ENCODE results near the gene AADACL2. TPM values are rescaled to one million over a fixed set of nuclear protein-coding genes. Genes with fewer than 3 reads are reported as not detected.

Gene AADACL2
- polyA plus RNA-seq, 2 of the 4 experiments (the other 2 are of a cell fraction) = not detected

- 88% methylated on average over 2 of the region's 2 CpGs for WGBS (ENCODE audit: missing lambda C conversion rate)
- no peak for DNase-seq (ENCODE audit: low read depth in 1 of 2, low spot score in 1 of 2)
- Histone ChIP-seq H3K4me3 (no peak overlapping the region), H3K9me3 (no peaks in the 10 kb centered on the region), H3K4me1 (peaks cover 42% of the 10 kb centered on the region), H3K27ac (no peak overlapping the region), H3K4me2 (no peak overlapping the region)
- CTCF ChIA-PET = no interaction called here
- ATAC-seq = no peak
- TF ChIP-seq ATOH8 (CRISPR knock-in tag; IDR thresholded peaks at IDR 0.05; ENCODE audit: low read depth) (no peak), FOSB (CRISPR knock-in tag; IDR thresholded peaks at IDR 0.05) (no peak), CTCF (IDR thresholded peaks at IDR 0.05) (no peak), CHD2 (IDR thresholded peaks at IDR 0.05; ENCODE audit: low read length, partially characterized antibody) (no peak), HOXB5 (CRISPR knock-in tag; IDR thresholded peaks at IDR 0.05) (no peak), HEYL (CRISPR knock-in tag; IDR thresholded peaks at IDR 0.05) (no peak), BCL3 (IDR thresholded peaks at IDR 0.05) (no peak), RNF2 (IDR thresholded peaks at IDR 0.05; ENCODE audit: borderline replicate concordance, low read depth) (no peak), EP300 (IDR thresholded peaks at IDR 0.05) (no peak), SMC3 (IDR thresholded peaks at IDR 0.05) (no peak), ELK1 (IDR thresholded peaks at IDR 0.05; ENCODE audit: low read depth, low read length) (no peak), FOXS1 (CRISPR knock-in tag; IDR thresholded peaks at IDR 0.05) (no peak), BHLHE40 (IDR thresholded peaks at IDR 0.05; ENCODE audit: low read depth, low read length) (no peak), KDM5A (IDR thresholded peaks at IDR 0.05) (no peak)
- POLR2A ChIA-PET = no interaction called here
- FAIRE-seq = no peak
Observed at GRCh38 chr3:151798466-151798865, 64.7 kb downstream of the AADACL2 start.

- ATAC-seq = peak in 1 of 2 experiments; percentile 57; a peak in 3 of 6 replicates
- Histone ChIP-seq H3K27ac (peak overlapping the region in 1 of 2 experiments; percentile 35; a peak in 1 of 6 replicates), H3K4me2 (no peak overlapping the region), H3K4me3 (no peak overlapping the region), H3K4me1 (peaks cover 23% of the 10 kb centered on the region), H3K9me3 (no peaks in the 10 kb centered on the region)
- no peak for DNase-seq (ENCODE audit: low read depth in 1 of 2, low spot score in 1 of 2)
- 95% methylated on average over 2 of the region's 2 CpGs for WGBS (ENCODE audit: missing lambda C conversion rate)
- TF ChIP-seq BCL3 (IDR thresholded peaks at IDR 0.05) = no peak
- TF ChIP-seq PHF8 (IDR thresholded peaks at IDR 0.05; ENCODE audit: borderline replicate concordance, low read depth) = no peak
- TF ChIP-seq HOXB13 (CRISPR knock-in tag; IDR thresholded peaks at IDR 0.05; ENCODE audit: low read depth) = no peak
- no peak for TF ChIP-seq HDAC2 (IDR thresholded peaks at IDR 0.05)
- TF ChIP-seq NPAS2 (CRISPR knock-in tag; IDR thresholded peaks at IDR 0.05; ENCODE audit: borderline replicate concordance) = no peak
- TF ChIP-seq ZNF302 (CRISPR knock-in tag; IDR thresholded peaks at IDR 0.05) = no peak
- TF ChIP-seq GATA3 (IDR thresholded peaks at IDR 0.05; ENCODE audit: borderline replicate concordance) = no peak
- no peak for TF ChIP-seq REST (IDR thresholded peaks at IDR 0.05)
- TF ChIP-seq KDM5A (IDR thresholded peaks at IDR 0.05) = no peak
- TF ChIP-seq RAD21 (conservative IDR thresholded peaks at IDR 0.05 in 1 of 2, IDR thresholded peaks at IDR 0.05 in 1 of 2) = no peak
- no peak for TF ChIP-seq POLR2A (IDR thresholded peaks at IDR 0.05; ENCODE audit: low read length)
- TF ChIP-seq CHD4 (IDR thresholded peaks at IDR 0.05; ENCODE audit: borderline replicate concordance) = no peak
- TF ChIP-seq EP300 (IDR thresholded peaks at IDR 0.05) = no peak
- no peak for TF ChIP-seq TFCP2L1 (CRISPR knock-in tag; IDR thresholded peaks at IDR 0.05)
- CTCF ChIA-PET = interaction anchor here (1.0 kb wide), 1 partner anchor 10 kb away, joined by 3 read pairs; no protein-coding TSS in a partner anchor
- POLR2A ChIA-PET = no interaction called here
- no peak for FAIRE-seq
Observed at GRCh38 chr3:151800431-151800830, 66.7 kb downstream of the AADACL2 start.

All from A549 (cell line).